Brain pericyte (primary cell): Measurements from ENCODE around the gene UNC13D.

Experiments used
- DNase-seq: peaks from one replicate; pipeline ENCODE4 v3.0.0-alpha.2; 2012; ENCODE audit warnings: low read depth, low spot score

The UNC13D gene

GRCh38 chr17:75850928-75851692 is 6.9 kb upstream of the UNC13D start:
- no peak for DNase-seq

- DNase-seq: no peak
These were observed 5.5 kb upstream of the UNC13D start for GRCh38 chr17:75849724-75850123.

GRCh38 chr17:75849279-75849646 is 5.1 kb upstream of the UNC13D start:
- DNase-seq: no peak

- no peak for DNase-seq
These were observed 4.5 kb upstream of the UNC13D start for GRCh38 chr17:75848523-75849278.

GRCh38 chr17:75847614-75848522 is 3.7 kb upstream of the UNC13D start:
- no peak for DNase-seq

- DNase-seq: no peak
These were observed 2.7 kb upstream of the UNC13D start for GRCh38 chr17:75846692-75847613.

GRCh38 chr17:75845933-75846691 is 1.9 kb upstream of the UNC13D start:
- no peak for DNase-seq

GRCh38 chr17:75845058-75845711 is 981 bp upstream of the UNC13D start:
- DNase-seq: no peak

GRCh38 chr17:75844530-75845057 is 390 bp upstream of the UNC13D start:
- no peak for DNase-seq

GRCh38 chr17:75842963-75843576 is 1.1 kb downstream of the UNC13D start:
- DNase-seq: no peak

- no peak for DNase-seq
These were observed 1.8 kb downstream of the UNC13D start for GRCh38 chr17:75842411-75842810.

- no peak for DNase-seq
These were observed 3.4 kb downstream of the UNC13D start for GRCh38 chr17:75840799-75841164.

GRCh38 chr17:75839942-75840798 is 4.0 kb downstream of the UNC13D start:
- DNase-seq: no peak

- DNase-seq: no peak
These were observed 5.8 kb downstream of the UNC13D start for GRCh38 chr17:75838410-75838809.

GRCh38 chr17:75837899-75838298 is 6.3 kb downstream of the UNC13D start:
- no peak for DNase-seq

- DNase-seq: no peak
These were observed 7.6 kb downstream of the UNC13D start for GRCh38 chr17:75836605-75837004.

- no peak for DNase-seq
These were observed 8.6 kb downstream of the UNC13D start for GRCh38 chr17:75835654-75835987.

- DNase-seq: no peak
These were observed 9.1 kb downstream of the UNC13D start for GRCh38 chr17:75834928-75835653.
